ENCODE results near the gene DYNC1LI2. TPM values are rescaled to one million over a fixed set of nuclear protein-coding genes. Genes with fewer than 3 reads are reported as not detected.
"Not testable (repeated sequence)": the region's sequence is repeated elsewhere in the genome, so short reads cannot be mapped to it uniquely, and the experiment has no call there.

DYNC1LI2 gene
- total RNA-seq, 1 donor from 2014 or later, result 143 TPM

DNA sequence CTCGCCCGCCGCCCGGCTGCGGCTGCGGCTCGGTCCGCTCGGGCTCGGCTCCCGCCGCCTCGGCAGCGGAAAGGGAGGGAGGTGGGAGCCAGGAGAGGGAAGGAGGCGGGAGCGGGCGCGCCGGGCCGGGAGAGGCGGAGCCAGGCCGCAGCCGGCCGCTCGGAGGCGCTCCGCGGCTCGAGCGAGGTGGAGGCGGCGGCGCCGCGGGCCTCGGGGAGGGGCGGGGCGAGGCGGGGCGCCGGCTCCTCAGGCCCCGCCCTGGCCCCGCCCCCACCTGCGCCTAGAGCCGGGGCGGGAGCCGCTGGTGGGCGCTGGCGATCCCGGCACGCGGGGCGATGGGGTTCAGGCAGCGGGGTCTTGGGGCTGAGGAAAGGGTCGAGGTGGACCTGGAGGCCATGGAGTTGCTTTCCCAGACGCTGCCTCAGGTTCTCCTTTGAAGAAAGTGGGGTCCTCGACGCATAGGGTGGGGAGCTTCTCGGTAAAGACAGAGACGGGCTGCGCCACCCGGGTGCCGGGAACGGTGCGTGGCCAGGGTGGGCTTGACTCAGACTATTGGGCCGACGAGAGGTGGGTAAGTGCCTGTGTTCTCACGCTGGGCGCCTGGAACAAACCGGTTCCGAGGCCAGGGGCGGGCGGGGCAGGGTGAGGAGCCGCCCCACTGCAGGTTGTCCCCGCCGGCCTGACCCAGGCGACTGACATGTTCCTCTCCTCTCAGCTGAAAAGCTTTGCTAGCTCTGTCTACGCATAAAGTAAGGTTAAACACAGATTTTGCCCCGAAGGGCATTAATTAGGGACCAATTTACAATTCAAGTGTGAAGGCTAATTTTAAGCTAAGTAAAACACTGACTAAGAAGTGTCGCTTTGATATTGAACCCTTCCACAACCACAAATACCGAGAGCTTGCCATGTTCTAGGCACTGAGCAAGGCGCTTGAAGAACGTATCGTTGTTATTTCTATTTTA is 54.5 kb downstream of the DYNC1LI2 start, which contains the start of gene CMTM4:
CMTM4 (minus strand) TSS at position 75 of the 962 bp plus-strand sequence. CDS start 218 bp downstream, outside the sequence.
- DNase-seq (ENCODE audit: low spot score), result peak; percentile 88

DNA sequence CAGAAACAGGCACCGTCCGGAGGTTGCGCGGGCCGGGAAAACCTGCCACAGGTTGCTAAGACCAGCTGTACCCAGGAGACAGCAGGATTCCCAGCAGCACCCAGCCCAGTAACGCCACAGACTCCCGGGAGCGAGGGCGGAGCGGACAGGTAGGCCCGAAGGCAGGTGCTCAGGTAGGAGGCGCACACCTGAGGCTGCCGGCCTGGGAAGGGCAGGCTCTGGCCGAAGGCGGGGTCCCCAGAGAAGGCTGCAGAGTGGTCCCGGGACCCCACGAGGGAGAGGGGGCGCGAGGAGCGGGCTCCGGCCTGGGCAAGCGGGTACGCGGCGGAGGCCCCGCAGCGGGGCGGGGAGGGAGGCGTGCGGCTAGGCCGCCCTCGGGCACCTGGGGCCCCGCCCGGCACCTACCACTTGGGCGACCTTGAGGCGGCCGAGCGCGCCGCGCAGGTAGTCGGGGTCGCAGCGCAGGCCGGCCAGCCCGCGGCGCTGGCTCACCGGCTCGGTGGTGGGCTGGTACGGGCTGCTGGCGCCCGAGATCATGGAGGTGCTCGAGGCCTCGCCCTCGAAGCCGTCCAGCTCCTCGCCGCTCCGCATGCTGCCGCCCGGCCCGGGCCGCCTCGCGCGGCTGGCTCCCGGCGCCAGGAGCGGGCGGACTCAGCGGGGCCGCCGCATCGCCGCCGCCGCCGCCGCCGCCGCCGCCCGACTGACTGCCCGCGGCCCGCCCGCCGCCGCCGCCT is 55.3 kb downstream of the DYNC1LI2 start:
- peak; percentile 59 for DNase-seq (ENCODE audit: low spot score)

GRCh38 chr16:66695471-66695934 is 55.9 kb downstream of the DYNC1LI2 start:
- no peak for DNase-seq (ENCODE audit: low spot score)

- no peak for DNase-seq (ENCODE audit: low spot score)
Measured at GRCh38 chr16:66693149-66693548, 58.3 kb downstream of the DYNC1LI2 start.

GRCh38 chr16:66692341-66692740 is 59.1 kb downstream of the DYNC1LI2 start:
- no peak for DNase-seq (ENCODE audit: low spot score)

DNA sequence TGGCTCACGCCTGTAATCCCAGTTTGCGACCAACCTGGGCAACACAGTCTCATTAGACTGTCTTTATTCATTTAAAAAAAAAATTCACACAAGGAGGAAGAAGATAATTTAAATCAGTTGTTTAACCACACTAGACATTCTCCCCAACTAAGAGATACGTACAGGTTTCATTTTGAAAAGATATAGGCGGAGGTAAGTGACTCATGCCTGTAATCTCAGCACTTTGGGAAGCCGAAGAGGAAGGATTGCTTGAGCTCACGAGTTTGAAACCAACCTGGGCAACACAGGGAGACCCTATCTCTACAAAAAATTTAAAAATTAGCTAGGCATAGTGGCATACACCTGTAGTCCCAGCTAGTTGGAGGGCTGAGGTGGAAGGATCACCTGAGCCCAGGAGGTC is 60.2 kb downstream of the DYNC1LI2 start:
- DNase-seq (ENCODE audit: low spot score), result no peak

DNA sequence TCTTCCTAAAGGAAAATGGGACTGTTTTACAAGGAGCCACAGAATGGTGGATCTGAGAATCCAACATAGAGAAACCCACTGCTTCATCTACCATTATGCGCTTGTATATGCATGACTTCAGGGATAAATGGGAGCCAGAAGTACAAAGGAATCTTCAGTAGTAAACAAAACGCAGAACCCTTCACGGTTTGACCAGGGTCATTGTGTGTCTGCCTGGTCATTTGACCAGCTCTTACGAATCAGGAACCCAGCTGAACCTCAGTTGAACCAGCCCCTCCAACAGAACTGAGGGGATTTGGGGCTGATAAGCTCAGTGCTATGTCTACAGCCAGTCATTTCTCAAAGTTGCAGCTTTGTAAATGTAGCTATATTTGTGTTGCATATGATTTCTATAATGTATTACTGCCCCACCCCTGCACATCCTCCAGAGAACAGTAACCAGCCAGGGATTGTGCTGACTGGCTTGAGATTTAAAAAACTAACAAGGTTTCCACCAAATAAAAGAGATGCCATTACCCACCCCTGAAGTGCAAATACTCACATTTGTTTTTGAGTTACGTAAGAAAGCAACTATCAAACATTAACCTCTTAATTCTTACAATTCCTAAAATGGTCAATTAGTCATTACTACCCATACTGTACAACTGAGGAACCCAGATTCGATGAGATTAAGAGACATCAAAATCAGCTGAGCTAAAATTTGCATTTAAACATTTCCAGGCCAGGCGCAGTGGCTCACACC is 61.1 kb downstream of the DYNC1LI2 start:
- no peak for DNase-seq (ENCODE audit: low spot score)

DNA sequence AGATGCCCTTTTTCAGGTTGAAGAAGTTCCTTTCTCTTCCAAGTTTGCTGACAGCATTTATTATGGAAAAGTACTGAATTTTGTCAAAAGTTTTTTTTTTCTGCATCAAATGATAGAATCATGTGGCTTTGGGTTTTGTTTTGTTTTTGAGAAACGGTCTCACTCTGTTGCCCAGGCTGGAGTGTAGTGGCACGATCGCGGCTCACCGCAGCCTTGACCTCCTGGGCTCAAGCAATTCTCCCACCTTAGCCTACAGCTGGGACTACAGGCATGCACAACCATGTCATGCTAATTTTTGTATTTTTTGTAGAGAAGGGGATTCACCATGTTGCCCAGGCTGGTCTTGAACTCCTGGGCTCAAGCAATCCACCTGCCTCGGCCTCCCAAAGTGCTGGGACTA is 62.1 kb downstream of the DYNC1LI2 start:
- DNase-seq (ENCODE audit: low spot score), result no peak

DNA sequence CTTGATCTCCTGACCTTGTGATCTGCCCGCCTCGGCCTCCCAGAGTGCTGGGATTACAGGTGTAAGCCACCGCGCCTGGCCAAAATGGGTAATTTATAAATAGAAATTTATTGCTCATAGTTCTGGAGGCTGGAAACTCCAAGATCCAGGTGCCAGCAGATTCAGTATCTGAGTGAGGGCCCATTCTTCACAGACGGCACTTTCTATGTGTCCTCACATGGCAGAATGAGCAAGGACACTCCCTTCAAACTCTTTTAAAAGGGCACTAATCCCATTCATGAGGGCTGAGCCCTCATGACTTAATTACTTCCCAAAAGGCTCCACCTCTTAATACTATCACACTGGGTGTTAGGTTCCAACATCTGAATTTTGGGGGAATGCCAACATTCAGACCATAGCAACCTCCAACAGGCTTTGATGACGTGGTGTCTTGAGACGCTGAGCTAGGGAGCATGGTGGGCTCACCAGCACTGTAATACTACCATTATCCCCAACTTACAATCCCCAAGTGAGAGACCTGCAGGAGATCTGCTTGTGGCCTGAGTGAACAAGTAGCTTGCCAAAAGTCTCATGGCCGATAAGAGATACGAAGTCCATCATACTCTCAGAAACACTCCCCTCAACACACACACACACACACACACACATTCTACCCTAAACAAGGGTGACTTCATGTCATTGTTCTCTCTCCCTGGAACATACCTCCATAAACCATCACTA is 63.3 kb downstream of the DYNC1LI2 start:
- no peak for DNase-seq (ENCODE audit: low spot score)

GRCh38 chr16:66685501-66686115 is 65.8 kb downstream of the DYNC1LI2 start:
- DNase-seq (ENCODE audit: low spot score), result not testable (repeated sequence)

- DNase-seq (ENCODE audit: low spot score), result no peak
Measured at GRCh38 chr16:66682271-66682670, 69.1 kb downstream of the DYNC1LI2 start.

GRCh38 chr16:66681676-66682075 is 69.7 kb downstream of the DYNC1LI2 start:
- no peak for DNase-seq (ENCODE audit: low spot score)

DNA sequence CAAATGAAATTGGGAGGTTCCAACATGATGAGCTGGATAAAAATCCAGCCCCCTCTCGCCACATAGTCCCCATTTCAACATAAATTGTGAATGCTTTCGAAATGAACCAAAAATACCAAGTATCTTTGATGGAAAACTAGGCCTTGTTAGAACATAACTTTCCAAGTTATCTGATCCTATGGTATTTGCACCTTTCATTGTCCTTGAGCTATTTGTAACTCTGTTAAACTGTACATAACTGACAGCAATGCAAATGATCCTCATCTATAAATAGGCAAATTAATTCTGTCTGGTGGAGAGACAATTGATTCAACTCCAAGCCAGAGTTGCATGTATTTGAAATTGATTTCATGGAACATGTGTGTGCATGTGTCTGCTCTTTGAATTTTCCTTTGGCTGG is 73.1 kb downstream of the DYNC1LI2 start:
- DNase-seq (ENCODE audit: low spot score), result no peak

GRCh38 chr16:66677836-66678235 is 73.6 kb downstream of the DYNC1LI2 start:
- no peak for DNase-seq (ENCODE audit: low spot score)

- no peak for DNase-seq (ENCODE audit: low spot score)
Measured at GRCh38 chr16:66677179-66677578, 74.2 kb downstream of the DYNC1LI2 start.

DNA sequence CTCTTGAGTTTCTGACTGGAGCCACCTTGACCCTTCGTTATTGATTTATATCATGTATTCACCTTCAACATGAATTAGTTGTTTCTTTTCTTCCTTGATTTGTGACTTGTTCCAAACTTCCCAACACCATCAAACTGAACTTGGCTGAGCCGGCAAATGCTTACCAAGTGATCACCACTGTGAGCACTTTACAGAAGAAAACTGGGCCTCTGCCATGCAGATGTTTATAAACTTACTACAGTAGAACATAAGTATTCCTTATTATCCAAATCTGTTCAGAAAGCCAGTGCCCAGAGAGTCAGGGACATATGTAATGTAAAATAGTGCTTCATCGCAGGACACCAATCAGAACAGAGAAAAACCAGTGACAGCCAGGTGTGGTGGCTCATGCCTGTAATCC is 74.8 kb downstream of the DYNC1LI2 start:
- DNase-seq (ENCODE audit: low spot score), result no peak

- DNase-seq (ENCODE audit: low spot score), result no peak
Measured at GRCh38 chr16:66673691-66674090, 77.7 kb downstream of the DYNC1LI2 start.
